Fibroblast of the aortic adventitia (primary cell): ENCODE data around the gene KLHL7. TPM values are rescaled to one million over a fixed set of nuclear protein-coding genes. Genes with fewer than 3 reads are reported as not detected.

ENCODE experiments used
- DNase-seq: peaks from one replicate; pipeline ENCODE4 v3.0.0-alpha.2; 2010; ENCODE audit warnings: low read depth
- H3K4me3 ChIP-seq: 2 replicates; pipeline ENCODE4 v1.5.1; 2011; ENCODE audit warnings: low read depth, mild to moderate bottlenecking, control low read depth, low read length, moderate library complexity
- total RNA-seq: library from RNA; depleted of rRNA; stranded (reverse); fragments of >200 nt; gene quantifications from 2 replicates; pipeline ENCODE4 v1.2.3, GENCODE V29; 2012; ENCODE audit warnings: low replicate concordance
- TF ChIP-seq, protein P1 (sequence below): IDR thresholded peaks from 2 replicates; pipeline ENCODE4 v1.5.1; 2011; ENCODE audit warnings: mild to moderate bottlenecking, low read length, control low read depth, inconsistent platforms; ENCODE audit not compliant: insufficient read depth

The KLHL7 gene
- total RNA-seq, 1 donor = 28.5 TPM

DNA sequence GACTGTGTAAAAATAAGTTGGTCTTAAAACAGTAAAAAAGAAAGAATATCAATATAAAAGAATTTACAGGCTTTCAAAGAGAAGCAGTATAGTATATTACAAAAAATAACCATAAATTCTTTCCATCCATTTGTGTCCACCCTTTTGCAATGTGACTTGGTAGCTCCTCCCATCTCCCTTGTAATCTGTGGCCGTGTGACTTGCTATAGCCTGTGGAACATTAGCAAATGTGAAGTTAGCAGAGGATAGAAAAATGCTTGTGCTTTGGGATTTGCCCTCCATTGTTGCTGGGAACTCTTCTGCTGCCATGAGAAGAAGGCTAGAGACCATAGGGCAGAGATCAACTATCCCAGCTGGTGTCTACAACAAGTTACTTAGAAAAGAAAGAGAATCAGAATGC, 30.2 kb downstream of the KLHL7 start:
- no peak overlapping the region for H3K4me3 ChIP-seq
- no peak for DNase-seq
- TF ChIP-seq, protein P1, sequence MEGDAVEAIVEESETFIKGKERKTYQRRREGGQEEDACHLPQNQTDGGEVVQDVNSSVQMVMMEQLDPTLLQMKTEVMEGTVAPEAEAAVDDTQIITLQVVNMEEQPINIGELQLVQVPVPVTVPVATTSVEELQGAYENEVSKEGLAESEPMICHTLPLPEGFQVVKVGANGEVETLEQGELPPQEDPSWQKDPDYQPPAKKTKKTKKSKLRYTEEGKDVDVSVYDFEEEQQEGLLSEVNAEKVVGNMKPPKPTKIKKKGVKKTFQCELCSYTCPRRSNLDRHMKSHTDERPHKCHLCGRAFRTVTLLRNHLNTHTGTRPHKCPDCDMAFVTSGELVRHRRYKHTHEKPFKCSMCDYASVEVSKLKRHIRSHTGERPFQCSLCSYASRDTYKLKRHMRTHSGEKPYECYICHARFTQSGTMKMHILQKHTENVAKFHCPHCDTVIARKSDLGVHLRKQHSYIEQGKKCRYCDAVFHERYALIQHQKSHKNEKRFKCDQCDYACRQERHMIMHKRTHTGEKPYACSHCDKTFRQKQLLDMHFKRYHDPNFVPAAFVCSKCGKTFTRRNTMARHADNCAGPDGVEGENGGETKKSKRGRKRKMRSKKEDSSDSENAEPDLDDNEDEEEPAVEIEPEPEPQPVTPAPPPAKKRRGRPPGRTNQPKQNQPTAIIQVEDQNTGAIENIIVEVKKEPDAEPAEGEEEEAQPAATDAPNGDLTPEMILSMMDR = no peak

GRCh38 chr7:23136216-23136615, 30.6 kb downstream of the KLHL7 start:
- H3K4me3 ChIP-seq = no peak overlapping the region
- DNase-seq = peak; percentile 19
- TF ChIP-seq, protein P1 = no peak

- TF ChIP-seq, protein P1 = no peak
- no peak overlapping the region for H3K4me3 ChIP-seq
- DNase-seq = no peak
Measured at GRCh38 chr7:23157679-23158078, 52.1 kb downstream of the KLHL7 start.

GRCh38 chr7:23158546-23158945, 53.0 kb downstream of the KLHL7 start:
- TF ChIP-seq, protein P1 = no peak
- H3K4me3 ChIP-seq = no peak overlapping the region
- DNase-seq = no peak

- TF ChIP-seq, protein P1 = no peak
- no peak for DNase-seq
- no peak overlapping the region for H3K4me3 ChIP-seq
Measured at GRCh38 chr7:23161482-23161881, 55.9 kb downstream of the KLHL7 start.

DNA sequence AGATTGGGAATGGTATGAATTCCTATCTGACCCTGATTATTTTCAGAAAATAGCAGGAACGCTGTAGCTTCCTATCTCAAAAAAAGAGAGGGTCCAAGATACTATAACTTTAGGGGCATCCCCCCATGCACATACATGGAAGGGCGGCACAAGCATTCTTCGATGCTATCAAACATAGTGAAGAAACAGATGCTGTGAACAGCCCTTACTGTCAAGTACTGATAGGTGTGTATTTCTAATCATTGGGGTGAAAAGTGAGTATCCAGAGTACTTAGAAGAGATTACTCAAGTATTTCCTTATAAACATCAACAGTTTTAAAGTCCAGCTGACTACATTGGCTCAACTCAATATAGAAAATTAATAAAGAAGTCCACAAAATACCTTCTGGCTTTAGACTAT, 59.3 kb downstream of the KLHL7 start:
- DNase-seq = no peak
- H3K4me3 ChIP-seq = no peak overlapping the region
- TF ChIP-seq, protein P1 = no peak

GRCh38 chr7:23165316-23165715, 59.7 kb downstream of the KLHL7 start:
- no peak overlapping the region for H3K4me3 ChIP-seq
- DNase-seq = no peak
- TF ChIP-seq, protein P1 = no peak
